BLaER1 (cell line): ENCODE measurements around the gene SMO.
A peak's percentile ranks its signal among the peaks of the same experiment; 100 is the strongest.

Source experiments
- H3K27ac ChIP-seq: shearing (Covaris generic); formaldehyde crosslinking; 2 replicates; pipeline ENCODE4 v1.8.1; 2022
- H3K27me3 ChIP-seq: shearing (Covaris generic); formaldehyde crosslinking; 2 replicates; pipeline ENCODE4 v1.8.1; 2022
- H3K36me3 ChIP-seq: shearing (Covaris generic); formaldehyde crosslinking; 2 replicates; pipeline ENCODE4 v1.8.1; 2022
- H3K4me1 ChIP-seq: shearing (Covaris generic); formaldehyde crosslinking; 2 replicates; pipeline ENCODE4 v1.8.1; 2022
- H3K4me2 ChIP-seq: shearing (Covaris generic); formaldehyde crosslinking; 2 replicates; pipeline ENCODE4 v1.8.1; 2022
- H3K4me3 ChIP-seq: shearing (Covaris generic); formaldehyde crosslinking; 2 replicates; pipeline ENCODE4 v1.8.1; 2022
- H3K9ac ChIP-seq: shearing (Covaris generic); formaldehyde crosslinking; 2 replicates; pipeline ENCODE4 v1.8.1; 2022
- H3K9me3 ChIP-seq: shearing (Covaris generic); formaldehyde crosslinking; 2 replicates; pipeline ENCODE4 v1.8.1; 2022
- H4K20me1 ChIP-seq: shearing (Covaris generic); formaldehyde crosslinking; 2 replicates; pipeline ENCODE4 v1.8.1; 2022
- Cebpa-rat ChIP-seq: shearing (Covaris generic); IDR thresholded peaks from 2 replicates; pipeline ENCODE4 v1.8.1; 2022

Gene SMO

DNA sequence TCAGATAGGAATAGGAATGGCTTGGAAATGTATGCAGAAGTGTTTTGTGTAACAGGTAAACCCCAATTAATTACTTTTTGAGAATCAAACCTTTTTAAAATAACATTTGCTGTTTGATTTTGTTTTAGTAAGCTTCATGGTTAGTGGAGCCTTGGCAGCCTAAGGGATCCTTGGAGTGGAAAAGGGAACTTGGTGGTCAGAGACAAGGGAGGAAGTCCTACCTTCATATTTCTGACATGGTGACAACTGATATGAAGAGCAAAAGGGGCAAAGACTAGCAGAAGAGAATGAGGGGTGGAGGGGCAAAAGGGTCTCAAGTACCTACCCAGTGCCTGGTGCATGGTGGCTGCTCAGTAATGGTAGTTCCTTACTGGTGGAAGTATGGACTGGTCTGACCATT is 68.7 kb downstream of the SMO start:
- Histone ChIP-seq H3K9me3 (no peaks in the 10 kb centered on the region), H3K27me3 (no peaks in the 10 kb centered on the region), H3K4me3 (no peak overlapping the region), H3K9ac (no peak overlapping the region), H3K36me3 (no peaks in the 10 kb centered on the region), H3K27ac (no peak overlapping the region), H3K4me2 (no peak overlapping the region), H3K4me1 (peaks cover 3% of the 10 kb centered on the region), H4K20me1 (0 out of 2 replicates have a peak, but pooled peaks cover under 1% of the 10 kb centered on the region)
- no peak for TF ChIP-seq Cebpa-rat

DNA sequence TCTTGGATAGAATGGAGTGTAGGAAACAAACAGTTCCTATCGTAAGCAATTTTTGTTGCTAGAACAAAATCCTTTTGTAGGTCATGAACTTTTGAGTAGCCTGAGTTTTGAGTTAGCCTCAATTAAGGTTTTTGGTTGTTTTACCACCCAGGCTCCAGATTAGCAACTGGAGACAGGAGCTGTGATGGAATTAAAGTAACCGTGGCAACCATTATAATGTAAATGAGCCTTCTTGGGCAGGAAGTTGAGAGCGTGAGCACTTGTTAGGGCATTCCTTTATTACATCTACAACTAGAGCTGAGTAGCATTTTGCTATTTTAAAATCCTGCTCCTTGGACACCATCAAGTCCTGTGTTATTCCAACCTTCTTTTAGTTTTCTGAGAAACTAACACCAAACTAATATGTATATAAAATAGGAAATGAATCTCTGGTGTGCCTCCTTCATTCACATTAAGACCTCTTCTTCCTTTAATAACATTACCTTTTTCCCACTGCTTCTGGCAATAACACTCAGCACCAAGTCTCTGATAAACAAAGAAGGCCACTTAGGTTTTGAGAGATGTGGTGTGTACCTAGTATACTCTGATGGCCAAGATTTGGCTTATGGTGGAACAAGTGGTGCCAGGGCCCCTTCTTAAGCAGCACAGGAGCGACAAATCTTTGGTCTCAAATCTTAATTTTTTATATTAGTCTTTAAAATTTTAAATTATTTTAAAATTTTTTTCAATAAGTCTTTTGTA is 70.4 kb downstream of the SMO start:
- Histone ChIP-seq H3K27me3 (no peaks in the 10 kb centered on the region), H3K27ac (no peak overlapping the region), H3K9ac (no peak overlapping the region), H3K4me2 (no peak overlapping the region), H3K36me3 (no peaks in the 10 kb centered on the region), H3K4me1 (peaks cover 9% of the 10 kb centered on the region), H3K9me3 (peaks cover 4% of the 10 kb centered on the region; the same call in 1 of the 2 replicates), H3K4me3 (no peak overlapping the region), H4K20me1 (no peaks in the 10 kb centered on the region)
- no peak for TF ChIP-seq Cebpa-rat

DNA sequence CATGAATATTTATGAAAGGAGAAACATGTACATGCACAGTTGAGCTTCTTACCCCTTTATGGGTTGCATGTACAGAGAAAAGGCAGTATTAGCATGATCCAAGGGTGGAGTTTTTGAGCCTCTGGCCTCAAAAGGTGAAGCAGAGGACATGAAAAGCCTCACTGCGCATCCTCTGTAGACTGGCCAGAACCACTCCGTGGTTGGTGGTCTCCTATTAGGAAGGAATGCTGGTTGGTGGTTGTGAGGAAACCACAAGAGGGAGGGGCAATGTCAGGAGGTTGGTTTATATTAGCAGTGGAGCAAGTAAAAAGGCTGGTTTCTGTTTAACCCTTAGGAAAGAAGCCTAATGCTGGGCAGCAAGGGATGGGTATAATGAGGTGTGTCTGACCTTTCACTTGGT is 73.9 kb downstream of the SMO start:
- no peak for TF ChIP-seq Cebpa-rat
- Histone ChIP-seq H4K20me1 (no peaks in the 10 kb centered on the region), H3K27ac (no peak overlapping the region), H3K4me3 (no peak overlapping the region), H3K27me3 (no peaks in the 10 kb centered on the region), H3K9me3 (peaks cover 4% of the 10 kb centered on the region; the same call in 1 of the 2 replicates), H3K4me2 (peak overlapping the region; percentile 39), H3K4me1 (peaks cover 9% of the 10 kb centered on the region), H3K9ac (no peak overlapping the region), H3K36me3 (no peaks in the 10 kb centered on the region)
